SHP77 treated with DMSO at 0.1 percent for 48 hours (cell line): ENCODE results near the gene NCAPG2.
A peak's percentile ranks its signal among the peaks of the same experiment; 100 is the strongest.

ENCODE experiments used
- DNase-seq: peaks from one replicate; lab custom pipeline; 2025; lab: John Stamatoyannopoulos, UW

NCAPG2 gene

GRCh38 chr7:158704524-158705233, at the start of gene NCAPG2:
NCAPG2 (minus strand) TSS chr7:158704804; CDS start chr7:158701899, 2,905 bp downstream.
- DNase-seq: peak; percentile 92

- DNase-seq: no peak
Measured at GRCh38 chr7:158753900-158754299, 49.3 kb upstream of the NCAPG2 start.

DNA sequence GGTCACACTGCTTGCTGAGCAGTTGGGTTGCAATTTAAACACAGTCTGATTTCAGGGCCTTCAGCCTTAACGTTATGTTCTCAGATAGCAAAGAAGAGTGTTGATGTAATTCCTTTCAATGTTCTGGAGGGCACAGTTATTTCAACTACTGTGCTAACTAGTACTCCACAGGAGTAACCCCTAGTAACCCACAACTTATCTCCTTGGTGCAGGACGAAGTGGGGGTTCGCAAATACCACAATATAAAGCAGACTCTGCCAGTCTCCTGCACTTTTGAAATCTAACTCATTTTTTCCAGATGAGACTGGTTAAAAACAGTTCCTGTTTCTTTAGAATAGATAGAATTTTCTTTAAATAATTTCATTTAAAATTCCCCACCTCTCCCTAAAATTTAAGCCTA, 47.1 kb upstream of the NCAPG2 start:
- DNase-seq: no peak

DNA sequence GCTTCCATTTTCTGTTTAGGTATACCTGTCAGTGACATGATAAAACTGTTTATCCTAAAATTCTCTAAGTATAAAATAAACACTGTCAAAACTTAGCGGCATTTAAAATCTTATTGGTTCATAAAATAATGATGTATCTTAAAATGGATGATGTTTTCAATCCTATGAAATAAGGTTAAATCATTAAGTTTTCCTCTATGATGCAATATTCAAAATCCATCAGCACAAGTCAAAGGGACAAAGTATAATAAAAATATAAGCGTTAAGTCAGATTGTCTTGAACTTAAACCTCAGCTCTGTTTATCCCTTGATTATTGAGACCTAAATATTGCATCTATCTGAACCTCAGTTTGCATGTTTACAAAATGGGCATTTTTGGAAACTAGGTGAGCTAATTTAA, 46.6 kb upstream of the NCAPG2 start:
- DNase-seq: no peak

DNA sequence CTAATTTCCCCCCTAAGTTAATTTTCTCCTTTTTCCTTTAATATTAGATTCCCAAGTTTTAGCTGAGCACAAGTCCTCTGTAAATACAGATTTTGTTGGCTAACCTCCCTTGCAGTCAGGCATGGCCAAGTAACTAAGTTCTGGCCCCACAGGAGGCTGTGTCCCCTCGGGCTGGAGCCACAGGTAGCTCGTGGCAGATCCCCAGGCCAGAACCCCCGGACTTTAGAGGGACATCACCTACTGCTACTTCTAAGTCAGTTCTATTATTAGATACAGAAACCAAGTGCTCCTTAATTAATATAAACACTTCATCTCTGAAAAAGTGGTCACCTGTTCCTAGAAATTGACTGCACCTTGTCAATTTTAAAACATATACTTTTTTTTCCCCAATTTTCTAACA, 46.1 kb upstream of the NCAPG2 start:
- DNase-seq: no peak

GRCh38 chr7:158749396-158749795, 44.8 kb upstream of the NCAPG2 start:
- DNase-seq: no peak

- no peak for DNase-seq
Measured at GRCh38 chr7:158748335-158748734, 43.7 kb upstream of the NCAPG2 start.

GRCh38 chr7:158747408-158747807, 42.8 kb upstream of the NCAPG2 start:
- no peak for DNase-seq

GRCh38 chr7:158746957-158747356, 42.4 kb upstream of the NCAPG2 start:
- DNase-seq: no peak

DNA sequence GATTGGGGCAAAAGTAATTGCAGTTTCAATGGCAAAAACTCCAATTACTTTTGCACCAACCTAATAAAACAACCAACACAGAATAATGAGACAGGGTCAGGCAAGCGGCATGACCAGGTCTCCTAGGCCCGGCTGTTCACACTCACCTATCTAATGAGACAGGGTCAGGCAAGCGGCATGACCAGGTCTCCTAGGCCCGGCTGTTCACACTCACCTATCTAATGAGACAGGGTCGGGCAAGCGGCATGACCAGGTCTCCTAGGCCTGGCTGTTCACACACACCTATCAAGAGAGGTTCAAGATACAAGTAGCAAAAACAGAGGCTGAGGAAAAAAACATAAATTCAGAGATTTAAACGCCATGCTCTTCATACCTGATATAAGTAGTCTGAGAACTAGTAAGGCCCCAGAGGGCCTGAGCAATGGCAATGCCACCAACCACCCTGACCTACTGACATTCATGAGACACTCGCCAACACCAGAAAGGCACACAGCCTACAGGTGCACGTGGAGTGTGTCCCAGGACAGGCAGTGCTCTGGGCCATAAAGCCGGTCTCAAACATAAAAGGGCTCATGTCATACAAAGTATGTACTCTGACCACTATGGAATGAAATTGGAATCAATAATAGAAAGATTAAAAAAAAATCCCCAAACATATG, 40.6 kb upstream of the NCAPG2 start:
- no peak for DNase-seq

DNA sequence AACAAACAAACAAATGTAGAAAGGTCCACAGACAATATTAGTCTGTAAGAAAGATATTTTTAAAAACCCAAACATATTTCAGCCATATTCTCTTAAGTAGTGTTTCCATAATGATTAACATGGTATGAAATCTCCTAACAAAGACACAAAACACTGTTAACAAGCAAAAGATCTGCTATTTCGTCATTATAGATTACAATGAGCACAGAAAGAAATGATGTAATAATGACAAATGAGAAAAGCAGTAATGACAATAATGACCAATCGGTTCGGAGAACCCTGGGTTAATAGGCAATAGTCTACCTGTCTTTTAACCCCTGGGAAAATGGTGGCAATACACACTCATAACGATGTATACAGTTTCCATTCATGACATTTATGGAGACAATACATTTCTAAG, 39.5 kb upstream of the NCAPG2 start:
- DNase-seq: no peak

GRCh38 chr7:158743219-158743618, 38.6 kb upstream of the NCAPG2 start:
- DNase-seq: no peak

DNA sequence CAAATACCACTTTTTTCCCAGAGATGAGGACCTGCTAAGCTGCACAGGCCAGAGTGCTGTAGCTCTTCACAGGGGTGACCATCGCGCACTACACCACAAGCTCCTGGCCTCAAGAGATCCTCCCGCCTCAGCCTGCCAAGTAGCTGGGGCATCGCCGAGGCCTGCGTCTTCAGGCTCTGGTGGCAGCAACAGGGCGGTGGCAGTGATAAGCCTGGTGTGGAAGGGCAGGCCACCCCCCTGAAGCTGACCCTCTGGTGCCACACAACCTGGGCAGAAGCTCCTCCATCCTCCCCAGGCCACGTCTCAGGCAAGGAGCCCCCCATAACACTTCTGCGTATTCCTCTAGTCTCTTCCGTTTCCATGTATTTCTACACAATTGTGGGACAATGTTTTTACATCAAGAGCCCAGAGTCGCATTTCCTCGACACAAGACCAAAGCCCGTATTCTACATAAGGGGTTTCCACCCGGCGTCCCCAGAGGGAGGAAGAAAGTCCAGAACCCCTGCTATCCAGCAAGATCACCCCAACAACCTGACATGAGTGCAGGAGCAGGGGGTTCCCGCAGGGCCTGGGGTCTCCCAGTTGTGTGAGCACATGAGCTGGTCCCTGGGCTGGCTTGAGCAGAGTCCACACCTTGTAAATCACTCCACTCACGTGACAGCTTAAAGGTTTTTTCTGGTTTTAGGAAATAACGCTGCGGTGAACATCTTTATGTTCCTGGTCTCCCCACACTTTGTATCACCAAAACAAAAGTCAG, 37.6 kb upstream of the NCAPG2 start:
- no peak for DNase-seq

DNA sequence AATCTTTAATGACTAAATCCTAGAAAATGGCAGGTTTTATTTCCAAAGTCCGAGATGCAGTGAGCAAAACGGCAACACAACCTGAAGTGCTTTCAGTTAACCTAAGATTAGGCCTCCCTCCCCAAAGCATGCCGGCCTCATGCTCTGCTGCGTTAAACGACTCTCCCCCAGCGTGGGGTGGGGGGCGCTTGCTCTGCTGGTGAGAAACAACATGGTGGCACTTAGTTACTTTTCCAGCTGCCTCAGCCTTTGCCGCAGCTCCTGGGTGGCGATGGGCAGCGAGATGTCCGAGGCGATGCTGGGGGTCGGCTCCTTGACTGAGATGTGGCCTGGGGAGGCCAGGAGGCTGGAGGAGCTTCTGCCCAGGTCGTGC, 36.7 kb upstream of the NCAPG2 start:
- no peak for DNase-seq

- DNase-seq: no peak
Measured at GRCh38 chr7:158740657-158741293, 36.2 kb upstream of the NCAPG2 start.

DNA sequence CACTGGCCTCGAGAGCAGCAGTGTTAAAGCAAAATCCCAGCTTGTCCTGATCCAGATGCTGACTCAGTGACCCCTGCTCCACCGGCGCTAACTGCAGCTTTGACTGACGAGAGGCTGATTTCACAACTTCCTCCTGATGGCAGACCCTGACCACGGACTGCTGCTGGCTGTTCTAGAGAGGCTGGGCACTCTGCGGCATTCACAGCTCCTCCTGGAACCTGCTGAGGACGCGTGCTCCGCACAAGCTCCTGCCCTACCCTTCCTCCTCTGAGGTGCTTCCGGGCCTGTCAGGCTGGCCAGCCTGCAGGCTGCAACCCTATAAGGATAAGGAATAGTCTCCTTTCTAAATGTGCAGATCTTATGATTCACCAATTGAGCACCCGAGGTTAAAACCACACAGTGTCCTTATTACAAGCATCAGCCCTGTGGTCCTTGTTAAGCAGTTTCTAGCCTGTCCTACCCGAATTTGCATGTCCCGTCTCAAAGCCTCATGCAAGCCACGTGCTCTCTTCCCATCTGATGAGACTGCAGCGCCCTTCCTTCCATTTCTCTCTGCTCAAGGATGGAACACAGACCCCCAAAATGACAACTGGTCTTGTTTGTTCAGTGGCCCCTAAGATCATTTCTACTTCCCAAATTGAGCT, 35.5 kb upstream of the NCAPG2 start:
- no peak for DNase-seq

DNA sequence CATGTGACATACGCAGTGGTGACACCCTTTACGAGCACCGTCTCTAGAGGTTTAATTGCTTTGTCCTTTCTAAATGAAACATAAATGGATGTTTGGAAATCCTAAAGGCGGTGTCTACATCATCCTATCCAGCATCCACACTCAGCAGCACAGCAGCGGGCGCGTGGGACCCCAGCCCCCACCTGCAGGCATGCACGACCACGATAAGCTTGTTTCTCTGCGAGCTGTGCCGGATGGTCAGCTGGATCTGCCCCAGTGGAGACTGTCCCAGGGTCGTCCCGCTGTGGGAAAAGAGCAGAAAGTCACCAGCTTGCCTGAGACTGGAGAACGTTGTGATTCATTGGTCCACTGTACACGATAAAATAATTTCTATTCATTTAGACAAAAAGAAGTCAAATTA, 34.2 kb upstream of the NCAPG2 start:
- DNase-seq: no peak

- no peak for DNase-seq
Measured at GRCh38 chr7:158737064-158737695, 32.6 kb upstream of the NCAPG2 start.

GRCh38 chr7:158735935-158736334, 31.3 kb upstream of the NCAPG2 start:
- DNase-seq: no peak

GRCh38 chr7:158734861-158735260, 30.3 kb upstream of the NCAPG2 start:
- DNase-seq: no peak

DNA sequence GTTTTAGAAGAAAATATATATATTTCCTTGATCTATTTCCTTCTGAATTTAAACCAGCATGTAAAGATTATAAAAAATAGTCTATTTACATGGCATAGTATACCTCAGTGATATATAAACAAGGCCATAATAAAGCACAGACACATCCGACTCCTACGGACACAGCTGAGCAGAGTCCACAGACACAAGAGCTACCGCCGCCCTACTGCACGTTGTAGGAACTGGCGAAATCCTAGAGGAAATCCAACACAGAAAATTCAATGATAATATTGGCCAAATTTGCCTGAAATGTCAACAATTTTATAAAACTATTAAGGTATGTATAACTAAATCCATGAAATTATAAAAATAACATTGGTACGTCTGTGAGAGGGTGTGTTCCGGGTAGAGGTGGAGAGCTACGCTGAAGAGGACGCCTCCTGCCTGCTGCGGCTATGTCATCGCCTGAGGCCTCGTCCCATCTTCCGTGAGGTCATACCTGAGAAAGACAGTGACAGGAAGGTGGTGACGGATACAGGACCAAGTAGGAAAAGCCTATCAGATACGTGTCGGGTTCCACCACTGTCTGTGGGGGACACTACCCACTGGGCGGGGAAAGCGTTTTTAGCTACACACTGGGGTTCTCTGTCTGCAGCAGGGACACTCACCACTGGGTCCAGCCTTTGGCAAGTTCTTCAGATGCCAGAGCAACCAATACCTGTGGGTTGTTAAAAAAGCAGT, 29.3 kb upstream of the NCAPG2 start:
- no peak for DNase-seq
